Activated CD8-positive, alpha-beta memory T cell treated with anti-CD3 and anti-CD28 coated beads, Interleukin-2, amount 10 ng/mL, durations not matched to agents 7 days and 5 days (primary cell): ENCODE measurements around the gene SARDH. TPM values are rescaled to one million over a fixed set of nuclear protein-coding genes. Genes with fewer than 3 reads are reported as not detected.

Source experiments
- ATAC-seq: fragments of 150-1000 bp; cut with Tn5 transposase; one replicate; pipeline ENCODE4 v1.10.0; 2021; ENCODE audit warnings: moderate library complexity
- CTCF ChIA-PET: fragments of 350-600 bp; sonication (Branson Sonifier 250); formaldehyde crosslinking; loops from one replicate; lab custom pipeline; 2021; ENCODE audit warnings: antibody characterized with exemption; lab: Charles Lee
- DNase-seq: peaks from one replicate; pipeline ENCODE4 v3.0.0-alpha.2; 2020
- H3K27ac Mint-ChIP-seq: one replicate; pipeline ENCODE4 v1.8.0; 2021; ENCODE audit warnings: mild to moderate bottlenecking, mixed read lengths
- H3K27me3 Mint-ChIP-seq: one replicate; pipeline ENCODE4 v1.8.0; 2021; ENCODE audit warnings: mixed read lengths
- H3K36me3 Mint-ChIP-seq: one replicate; pipeline ENCODE4 v1.8.0; 2021; ENCODE audit warnings: mild to moderate bottlenecking, mixed read lengths
- H3K4me1 Mint-ChIP-seq: one replicate; pipeline ENCODE4 v1.8.0; 2021; ENCODE audit warnings: mixed read lengths
- H3K4me3 Mint-ChIP-seq: one replicate; pipeline ENCODE4 v1.8.0; 2021; ENCODE audit warnings: mild to moderate bottlenecking, moderate library complexity, mixed read lengths
- H3K9me3 Mint-ChIP-seq: one replicate; pipeline ENCODE4 v1.8.0; 2022; ENCODE audit warnings: low read depth, mixed read lengths
- total RNA-seq, 2 experiments: library from RNA; stranded (reverse); gene quantifications; one replicate each; pipeline ENCODE4 v1.2.3, GENCODE V29; 2021

Gene SARDH
- total RNA-seq, 2 experiments from 2014 or later, result 0.38 to 0.56 TPM

GRCh38 chr9:133716564-133717112 is 21.5 kb downstream of the SARDH start:
- no peaks in the 10 kb centered on the region for H3K9me3 Mint-ChIP-seq
- H3K27ac Mint-ChIP-seq, result no peak overlapping the region
- CTCF ChIA-PET, result interaction anchor here (0.9 to 1.9 kb wide), 8 partner anchors 10 to 114 kb away, joined by 3 to 6 read pairs (median 4); no protein-coding TSS in a partner anchor
- H3K36me3 Mint-ChIP-seq, result no peaks in the 10 kb centered on the region
- ATAC-seq (no peak), DNase-seq (no peak)
- H3K4me3 Mint-ChIP-seq, result no peak overlapping the region
- H3K27me3 Mint-ChIP-seq, result peaks cover 10% of the 10 kb centered on the region
- H3K4me1 Mint-ChIP-seq, result no peaks in the 10 kb centered on the region

DNA sequence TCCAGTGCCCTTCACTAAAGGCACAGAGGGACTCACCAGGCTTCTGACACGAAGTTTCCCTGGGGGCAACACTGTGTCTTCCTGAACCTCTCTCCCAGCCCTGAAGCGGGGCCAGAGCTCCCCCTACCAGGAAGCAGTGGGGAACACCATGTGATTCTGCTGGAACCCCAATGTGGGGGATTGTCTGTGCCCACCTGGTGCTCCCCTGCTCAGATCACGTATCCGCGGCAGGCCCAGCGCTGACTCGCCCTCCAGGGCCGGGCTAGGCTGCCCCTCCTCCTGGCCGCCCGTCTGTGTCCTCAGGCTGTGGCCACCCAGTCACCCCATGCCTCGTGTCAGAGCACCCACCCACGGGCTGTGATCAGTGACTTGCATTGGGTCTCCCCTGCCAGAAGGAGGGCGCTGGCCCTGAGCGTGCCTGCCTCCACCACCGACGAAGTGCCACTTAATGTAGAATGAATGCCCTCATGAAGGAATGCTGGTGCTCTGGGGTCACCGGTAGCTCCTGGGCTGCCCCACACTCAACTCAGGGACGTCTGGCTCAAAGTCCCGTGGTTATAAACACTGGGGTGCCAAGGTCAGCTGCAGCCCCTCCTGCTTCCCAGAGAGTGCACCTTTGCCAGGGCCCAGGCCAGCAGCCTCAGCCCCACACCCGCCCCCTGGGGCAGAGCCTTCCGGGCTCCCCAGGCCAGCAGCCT is 22.1 kb downstream of the SARDH start:
- Mint-ChIP-seq H3K4me3 (no peak overlapping the region), H3K27ac (no peak overlapping the region), H3K9me3 (no peaks in the 10 kb centered on the region), H3K4me1 (no peaks in the 10 kb centered on the region), H3K36me3 (no peaks in the 10 kb centered on the region), H3K27me3 (peaks cover 7% of the 10 kb centered on the region)
- ATAC-seq (peak; percentile 60), DNase-seq (no peak)
- CTCF ChIA-PET, result interaction anchor here (0.6 to 1.9 kb wide), 12 partner anchors 11 to 144 kb away, joined by 3 to 6 read pairs (median 4); no protein-coding TSS in a partner anchor

GRCh38 chr9:133715295-133715865 is 22.8 kb downstream of the SARDH start:
- Mint-ChIP-seq H3K9me3 (no peaks in the 10 kb centered on the region), H3K27me3 (peaks cover 2% of the 10 kb centered on the region), H3K4me1 (no peaks in the 10 kb centered on the region), H3K36me3 (no peaks in the 10 kb centered on the region), H3K4me3 (no peak overlapping the region), H3K27ac (no peak overlapping the region)
- ATAC-seq (peak; percentile 20), DNase-seq (no peak)
- CTCF ChIA-PET, result interaction anchor here (0.6 to 1.9 kb wide), 9 partner anchors 12 to 145 kb away, joined by 3 to 6 read pairs (median 4); no protein-coding TSS in a partner anchor

DNA sequence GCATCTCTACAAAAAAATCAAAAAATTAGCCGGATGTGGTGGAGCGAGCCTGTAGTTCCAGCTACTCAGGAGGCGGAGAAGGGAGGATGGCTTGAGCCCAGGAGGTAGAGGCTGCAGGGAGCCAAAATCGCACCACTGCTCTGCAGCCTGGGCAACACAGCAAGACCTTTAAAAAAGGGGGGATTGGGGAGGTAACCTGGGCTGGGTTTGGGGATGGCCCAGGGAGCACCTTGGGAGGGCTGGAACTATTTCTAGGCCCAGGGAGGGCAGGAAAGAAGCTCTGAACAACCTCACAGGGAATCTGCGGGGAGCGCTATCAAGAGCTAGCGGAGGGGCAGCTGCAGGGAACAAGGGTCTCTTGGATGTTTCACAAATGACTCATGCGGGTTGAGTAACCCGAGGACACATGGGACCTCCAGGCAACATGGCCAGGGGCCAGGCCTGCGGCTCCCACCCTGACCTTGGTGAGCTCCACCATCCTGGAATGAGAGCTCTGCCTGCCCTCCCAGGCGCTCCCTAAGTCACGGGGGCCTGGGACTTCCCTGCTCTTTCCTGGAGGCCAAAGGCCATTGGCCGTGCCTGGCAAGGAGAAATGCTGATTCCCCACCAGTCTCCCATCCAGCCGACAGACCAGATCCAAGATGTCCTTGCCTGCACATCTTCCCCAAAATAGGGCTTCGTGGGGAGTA is 23.4 kb downstream of the SARDH start:
- DNase-seq (no peak), ATAC-seq (no peak)
- CTCF ChIA-PET, result interaction anchor here (1.0 to 1.6 kb wide), 2 partner anchors 110 kb away, joined by 4 to 5 read pairs; no protein-coding TSS in a partner anchor
- Mint-ChIP-seq H3K9me3 (no peaks in the 10 kb centered on the region), H3K27me3 (peaks cover 2% of the 10 kb centered on the region), H3K4me3 (no peak overlapping the region), H3K27ac (no peak overlapping the region), H3K36me3 (no peaks in the 10 kb centered on the region), H3K4me1 (no peaks in the 10 kb centered on the region)

- H3K9me3 Mint-ChIP-seq, result no peaks in the 10 kb centered on the region
- no peak for ATAC-seq
Observed at GRCh38 chr9:133713960-133714495, 24.1 kb downstream of the SARDH start.

GRCh38 chr9:133713150-133713959 is 24.8 kb downstream of the SARDH start:
- Mint-ChIP-seq H3K4me3 (no peak overlapping the region), H3K27ac (no peak overlapping the region), H3K4me1 (no peaks in the 10 kb centered on the region), H3K9me3 (no peaks in the 10 kb centered on the region), H3K27me3 (peaks cover 2% of the 10 kb centered on the region), H3K36me3 (no peaks in the 10 kb centered on the region)
- CTCF ChIA-PET, result interaction anchor here (1.1 kb wide), 1 partner anchor 40 kb away, joined by 3 read pairs; no protein-coding TSS in a partner anchor
- ATAC-seq (no peak), DNase-seq (no peak)

More at GRCh38 chr9:133713960-133714495, 24.1 kb downstream of the SARDH start:
- no peak for DNase-seq
- H3K36me3 Mint-ChIP-seq, result no peaks in the 10 kb centered on the region
- H3K4me1 Mint-ChIP-seq, result no peaks in the 10 kb centered on the region
- H3K27me3 Mint-ChIP-seq, result peaks cover 2% of the 10 kb centered on the region
- no peak overlapping the region for H3K4me3 Mint-ChIP-seq
- CTCF ChIA-PET, result interaction anchor here (1.0 kb wide), 1 partner anchor 109 kb away, joined by 4 read pairs; no protein-coding TSS in a partner anchor
- no peak overlapping the region for H3K27ac Mint-ChIP-seq

GRCh38 chr9:133712221-133713100 is 25.7 kb downstream of the SARDH start:
- Mint-ChIP-seq H3K4me3 (no peak overlapping the region), H3K27ac (no peak overlapping the region)
- CTCF ChIA-PET, result interaction anchor here (1.1 kb wide), 1 partner anchor 39 kb away, joined by 3 read pairs; no protein-coding TSS in a partner anchor

GRCh38 chr9:133711428-133712220 is 26.5 kb downstream of the SARDH start:
- no peak overlapping the region for H3K27ac Mint-ChIP-seq
- H3K36me3 Mint-ChIP-seq, result no peaks in the 10 kb centered on the region
- ATAC-seq (no peak), DNase-seq (no peak)
- H3K4me1 Mint-ChIP-seq, result no peaks in the 10 kb centered on the region
- no peaks in the 10 kb centered on the region for H3K9me3 Mint-ChIP-seq
- no peak overlapping the region for H3K4me3 Mint-ChIP-seq
- CTCF ChIA-PET, result no interaction called here
- no peaks in the 10 kb centered on the region for H3K27me3 Mint-ChIP-seq

More at GRCh38 chr9:133712221-133713100, 25.7 kb downstream of the SARDH start:
- Mint-ChIP-seq H3K9me3 (no peaks in the 10 kb centered on the region), H3K27me3 (no peaks in the 10 kb centered on the region), H3K4me1 (no peaks in the 10 kb centered on the region), H3K36me3 (no peaks in the 10 kb centered on the region)
- ATAC-seq (no peak), DNase-seq (no peak)

- Mint-ChIP-seq H3K9me3 (no peaks in the 10 kb centered on the region), H3K4me1 (no peaks in the 10 kb centered on the region), H3K27me3 (no peaks in the 10 kb centered on the region), H3K27ac (no peak overlapping the region), H3K36me3 (no peaks in the 10 kb centered on the region), H3K4me3 (no peak overlapping the region)
- ATAC-seq (no peak), DNase-seq (no peak)
- CTCF ChIA-PET, result no interaction called here
Observed at GRCh38 chr9:133710661-133711427, 27.3 kb downstream of the SARDH start.

DNA sequence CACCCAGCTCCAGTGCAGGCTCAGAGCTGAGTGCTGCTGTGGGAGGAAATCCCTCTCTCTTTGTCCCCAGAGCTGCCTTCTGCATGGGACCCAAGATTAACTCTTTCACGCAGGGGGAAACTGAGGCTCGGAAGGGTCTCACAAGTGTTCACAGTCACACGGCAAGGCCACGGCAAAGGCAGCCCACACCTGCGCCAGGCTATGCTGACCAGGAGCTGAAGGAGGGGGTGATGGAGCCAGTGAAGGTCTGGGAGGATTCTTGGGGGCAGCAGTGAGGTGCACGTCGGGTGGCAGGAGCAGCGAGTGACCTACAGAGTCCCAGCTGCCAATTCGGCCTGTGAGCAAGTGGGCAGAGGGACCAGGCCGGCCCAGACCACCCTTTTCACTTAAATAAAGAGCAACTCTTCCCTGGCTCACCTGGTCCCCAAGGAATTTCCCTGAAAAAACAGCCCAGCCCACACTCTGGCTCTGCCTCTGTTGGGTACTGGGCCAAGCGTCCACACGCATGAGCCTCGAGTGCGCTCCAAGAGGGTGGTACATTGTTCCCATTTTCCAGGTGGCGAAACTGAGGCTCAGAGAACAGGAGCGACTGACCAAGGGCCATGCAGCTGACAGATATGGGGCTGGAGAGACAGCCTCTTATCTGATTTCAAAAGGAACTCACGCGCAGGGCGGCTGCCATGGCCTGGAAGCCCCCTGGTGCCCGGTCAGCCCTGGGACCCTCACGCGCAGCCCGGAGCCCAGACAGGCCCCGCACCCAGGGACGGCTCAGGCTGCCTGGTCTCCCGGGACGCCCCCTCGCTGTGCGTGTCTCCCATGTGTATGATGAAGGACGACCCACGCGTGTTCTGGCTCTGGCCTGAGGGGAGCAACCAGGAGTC is 28.2 kb downstream of the SARDH start:
- Mint-ChIP-seq H3K4me1 (no peaks in the 10 kb centered on the region), H3K36me3 (no peaks in the 10 kb centered on the region), H3K27ac (no peak overlapping the region), H3K9me3 (no peaks in the 10 kb centered on the region), H3K4me3 (no peak overlapping the region), H3K27me3 (no peaks in the 10 kb centered on the region)
- CTCF ChIA-PET, result interaction anchor here (1.4 kb wide), 1 partner anchor 33 kb away, joined by 5 read pairs; no protein-coding TSS in a partner anchor
- DNase-seq (no peak), ATAC-seq (no peak)
